Endometrial microvascular endothelial cells (primary cell): Measurements from ENCODE around the gene INSC. TPM values are rescaled to one million over a fixed set of nuclear protein-coding genes. Genes with fewer than 3 reads are reported as not detected.

Experiments used
- in situ Hi-C: cut with HindIII; loops from 2 replicates; pipeline ENCODE4 v1.10.0; 2017; ENCODE audit warnings: low sequenced_read_pairs, low pct_unique_long_range_greater_than_20kb; ENCODE audit errors: inconsistent ontology term
- total RNA-seq: library from RNA; depleted of rRNA; stranded (reverse); fragments of >200 nt; gene quantifications from one replicate; pipeline ENCODE4 v1.2.3, GENCODE V29; 2015; ENCODE audit errors: inconsistent ontology term

Gene INSC
- total RNA-seq, 1 donor from 2014 or later, result 0.19 TPM

GRCh38 chr11:15176646-15177163 lies 62.0 kb downstream of the INSC start:
- in situ Hi-C loops, result no loop called here

- in situ Hi-C loops, result no loop called here
These were observed 62.8 kb downstream of the INSC start for GRCh38 chr11:15177491-15177890.

- in situ Hi-C loops, result no loop called here
These were observed 63.5 kb downstream of the INSC start for GRCh38 chr11:15178214-15178613.

- in situ Hi-C loops, result no loop called here
These were observed 64.4 kb downstream of the INSC start for GRCh38 chr11:15179167-15179566.

- in situ Hi-C loops, result no loop called here
These were observed 65.6 kb downstream of the INSC start for GRCh38 chr11:15180212-15180792.

- in situ Hi-C loops, result no loop called here
These were observed 67.6 kb downstream of the INSC start for GRCh38 chr11:15182372-15182771.

- in situ Hi-C loops, result no loop called here
These were observed 70.3 kb downstream of the INSC start for GRCh38 chr11:15185021-15185420.

- in situ Hi-C loops, result no loop called here
These were observed 71.4 kb downstream of the INSC start for GRCh38 chr11:15186146-15186545.

GRCh38 chr11:15189189-15189588 lies 74.5 kb downstream of the INSC start:
- in situ Hi-C loops, result no loop called here

- in situ Hi-C loops, result no loop called here
These were observed 75.1 kb downstream of the INSC start for GRCh38 chr11:15189641-15190365.

- in situ Hi-C loops, result no loop called here
These were observed 75.9 kb downstream of the INSC start for GRCh38 chr11:15190611-15191010.

GRCh38 chr11:15192005-15192556 lies 77.4 kb downstream of the INSC start:
- in situ Hi-C loops, result no loop called here

- in situ Hi-C loops, result no loop called here
These were observed 80.1 kb downstream of the INSC start for GRCh38 chr11:15194671-15195415.

- in situ Hi-C loops, result no loop called here
These were observed 80.9 kb downstream of the INSC start for GRCh38 chr11:15195454-15196200.

- in situ Hi-C loops, result no loop called here
These were observed 82.0 kb downstream of the INSC start for GRCh38 chr11:15196704-15197103.

- in situ Hi-C loops, result no loop called here
These were observed 83.0 kb downstream of the INSC start for GRCh38 chr11:15197696-15198095.

GRCh38 chr11:15198284-15198683 lies 83.6 kb downstream of the INSC start:
- in situ Hi-C loops, result no loop called here

GRCh38 chr11:15199693-15200092 lies 85.0 kb downstream of the INSC start:
- in situ Hi-C loops, result no loop called here

GRCh38 chr11:15200696-15201095 lies 86.0 kb downstream of the INSC start:
- in situ Hi-C loops, result no loop called here
